Left forelimb (tissue), 1 donor: ENCODE measurements around the gene GRID2.
"Not testable (repeated sequence)": the region's sequence is repeated elsewhere in the genome, so short reads cannot be mapped to it uniquely, and the experiment has no call there.

Experiments used
- DNase-seq: peaks from one replicate; pipeline ENCODE4 v3.0.0-alpha.2; 2018; ENCODE audit warnings: low spot score

The GRID2 gene

DNA sequence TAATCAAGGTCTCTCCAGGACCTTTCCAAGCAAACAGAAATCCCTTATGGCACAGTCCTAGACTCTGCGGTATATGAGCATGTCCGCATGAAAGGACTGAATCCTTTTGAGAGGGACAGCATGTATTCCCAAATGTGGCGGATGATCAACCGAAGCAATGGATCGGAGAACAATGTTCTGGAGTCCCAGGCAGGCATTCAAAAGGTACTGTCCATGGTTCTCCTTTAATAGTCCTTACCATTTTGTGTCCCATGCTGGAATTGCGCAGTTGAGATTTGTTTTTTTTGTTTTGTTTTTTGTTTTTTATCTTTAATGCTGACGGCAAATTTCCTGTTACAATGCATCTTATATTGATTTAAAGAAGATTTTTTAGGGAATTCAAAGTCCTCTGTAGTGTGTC is 1211.4 kb downstream of the GRID2 start:
- DNase-seq = no peak

DNA sequence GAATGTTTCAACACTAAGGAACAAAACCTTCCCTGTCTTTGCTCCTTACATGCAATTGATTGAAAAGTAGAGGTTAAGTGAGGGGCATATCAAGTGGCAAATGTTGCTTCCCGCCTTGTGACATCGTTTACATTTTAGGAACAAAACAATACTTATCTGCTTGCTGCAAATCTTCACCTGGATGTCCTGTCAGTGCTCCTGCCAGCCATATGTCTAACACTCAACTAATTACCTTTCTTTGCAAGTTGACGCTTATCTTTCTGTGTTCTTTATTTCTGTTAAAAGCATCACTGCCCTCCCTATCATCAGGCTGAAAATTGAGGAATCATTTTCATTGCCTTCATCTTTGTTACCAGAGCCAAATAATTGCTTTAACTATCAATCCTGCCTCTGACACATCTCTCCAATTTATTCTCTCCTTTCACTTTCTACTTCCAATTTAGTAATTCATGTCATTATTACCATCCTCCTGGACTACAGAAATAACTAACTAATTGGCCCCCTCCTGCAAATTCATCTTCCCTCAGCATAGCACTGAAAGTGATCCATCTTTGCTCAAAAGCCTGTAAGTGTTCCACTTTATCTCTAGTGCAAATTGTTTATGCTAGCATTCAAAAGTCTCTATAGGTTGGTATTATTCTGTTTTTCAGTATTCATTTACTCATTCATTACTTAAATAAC is 1226.1 kb downstream of the GRID2 start:
- no peak for DNase-seq

DNA sequence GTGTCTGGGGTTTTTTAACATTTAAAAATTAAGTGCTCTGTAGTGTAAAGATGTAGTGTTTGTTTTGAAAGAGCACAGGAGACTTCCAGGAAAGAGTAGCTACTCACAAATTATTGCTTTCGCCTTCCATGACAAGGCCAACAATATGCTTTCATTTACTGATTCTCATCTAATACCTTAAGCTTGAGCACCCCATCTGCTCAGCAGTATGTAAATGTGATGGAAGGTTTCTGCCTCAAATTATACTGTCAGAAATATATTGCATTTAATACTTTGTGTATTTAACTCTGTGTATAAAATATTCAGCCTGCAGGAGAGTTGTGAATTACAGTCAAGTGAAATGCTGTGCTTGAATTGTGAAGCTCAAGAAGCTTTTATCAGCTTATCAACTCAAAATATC is 1228.5 kb downstream of the GRID2 start:
- no peak for DNase-seq

DNA sequence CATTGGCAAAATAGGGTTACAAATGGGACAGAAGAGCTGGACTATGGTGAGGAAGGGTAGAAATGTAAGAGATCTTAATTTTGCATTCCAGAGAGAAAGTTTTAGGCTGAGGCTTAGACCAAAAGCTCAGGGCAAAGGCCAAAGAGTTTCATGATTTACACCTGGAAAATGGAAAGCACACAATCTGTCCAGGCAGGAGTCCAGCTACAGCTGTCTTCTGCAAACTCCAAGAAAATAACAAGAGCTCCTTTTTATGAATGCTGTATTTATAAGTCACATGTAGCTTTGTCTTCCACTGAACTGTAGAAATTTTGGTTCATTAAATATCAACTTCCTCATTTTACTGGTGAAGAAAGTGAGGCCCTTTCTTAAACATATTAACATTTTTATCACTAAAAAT is 1236.8 kb downstream of the GRID2 start:
- DNase-seq = no peak

DNA sequence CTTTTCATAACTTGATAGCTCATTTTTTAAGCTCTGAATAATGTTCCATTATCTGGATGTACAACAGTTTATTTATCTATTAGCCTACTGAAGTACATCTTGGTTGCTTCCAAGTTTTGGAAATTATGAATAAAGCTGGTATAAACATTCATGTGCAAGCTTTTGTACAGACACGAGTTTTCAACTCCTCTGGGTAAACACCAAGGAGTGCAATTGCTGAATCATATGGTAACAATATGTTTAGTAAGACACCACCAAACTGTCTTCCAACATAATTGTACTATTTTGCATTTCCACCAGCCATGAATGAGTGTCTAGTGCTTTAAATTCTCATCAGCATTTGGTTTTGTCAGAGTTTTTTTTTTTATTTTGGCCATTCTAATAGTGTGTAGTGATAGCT is 1258.1 kb downstream of the GRID2 start:
- DNase-seq = no peak

DNA sequence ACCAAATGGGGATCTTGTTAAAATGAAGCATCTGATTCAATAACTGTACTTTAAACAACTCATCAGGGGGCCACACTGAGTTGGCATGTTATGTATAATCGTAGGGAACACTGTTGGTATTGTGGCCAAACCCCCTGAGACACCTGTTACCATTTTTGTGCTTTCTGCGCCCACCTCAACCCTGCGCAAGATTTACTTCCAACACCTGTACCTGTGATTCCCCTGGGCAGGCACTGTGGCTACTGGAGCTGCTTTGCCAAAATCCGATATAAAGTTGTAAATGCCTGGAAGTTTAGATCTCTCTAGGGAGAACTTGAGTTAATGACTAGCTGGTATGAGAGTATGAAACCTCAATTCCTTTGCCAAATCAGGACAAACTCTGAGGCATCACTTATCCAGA is 1265.0 kb downstream of the GRID2 start:
- no peak for DNase-seq

DNA sequence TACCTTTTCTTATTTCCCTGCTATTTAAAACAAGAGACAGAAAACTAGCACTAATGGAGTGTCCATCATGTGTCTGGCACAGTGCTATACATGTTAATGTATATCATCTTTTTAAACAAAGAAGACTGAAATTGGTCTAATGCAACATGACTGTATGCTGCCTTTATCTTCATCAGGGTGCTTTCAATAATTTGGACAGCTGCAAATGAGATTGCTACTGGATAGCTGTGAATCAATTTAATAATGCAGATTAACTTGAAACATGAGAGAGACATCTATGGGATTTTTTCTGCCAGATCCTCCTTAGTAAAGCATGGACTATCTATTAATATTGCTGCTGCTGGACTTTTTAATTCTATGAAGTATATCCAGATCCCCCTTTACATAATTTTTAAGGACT is 1269.5 kb downstream of the GRID2 start:
- no peak for DNase-seq

DNA sequence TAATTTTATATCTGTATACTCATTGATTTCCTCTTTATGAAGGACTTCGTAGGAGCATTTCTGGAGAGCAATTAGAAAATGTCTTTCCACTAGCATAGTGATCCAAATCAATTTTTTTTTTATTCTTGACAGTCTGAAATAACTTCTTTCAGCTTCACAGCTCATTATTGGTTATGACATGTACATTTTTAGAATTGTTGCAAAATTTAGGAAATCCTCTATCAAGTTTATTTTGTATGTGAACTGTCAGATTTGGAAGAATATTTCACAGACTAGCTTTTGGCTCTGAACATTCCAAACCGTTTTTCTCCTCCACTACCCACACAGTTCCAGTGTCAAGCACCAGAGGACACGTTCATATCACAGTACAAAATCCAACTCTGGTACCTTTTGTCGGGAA is 1275.2 kb downstream of the GRID2 start:
- DNase-seq = no peak

DNA sequence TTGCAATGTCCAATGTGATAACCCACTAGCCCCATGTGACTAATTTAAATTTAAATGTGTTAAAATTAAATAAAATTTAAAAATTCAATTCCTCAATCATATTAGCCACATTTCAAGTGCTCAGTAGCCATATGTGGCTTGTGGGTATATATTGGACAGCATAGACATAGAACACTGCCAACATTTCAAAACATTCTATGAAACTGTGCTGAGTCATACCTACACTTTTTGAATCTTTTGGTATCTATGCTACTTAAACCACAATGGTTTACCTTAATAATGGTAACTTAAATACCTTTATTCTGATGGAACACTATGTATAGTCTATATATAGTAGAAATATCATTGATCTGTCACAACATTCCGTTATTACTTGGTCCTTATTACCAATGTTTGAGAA is 1301.4 kb downstream of the GRID2 start:
- no peak for DNase-seq

DNA sequence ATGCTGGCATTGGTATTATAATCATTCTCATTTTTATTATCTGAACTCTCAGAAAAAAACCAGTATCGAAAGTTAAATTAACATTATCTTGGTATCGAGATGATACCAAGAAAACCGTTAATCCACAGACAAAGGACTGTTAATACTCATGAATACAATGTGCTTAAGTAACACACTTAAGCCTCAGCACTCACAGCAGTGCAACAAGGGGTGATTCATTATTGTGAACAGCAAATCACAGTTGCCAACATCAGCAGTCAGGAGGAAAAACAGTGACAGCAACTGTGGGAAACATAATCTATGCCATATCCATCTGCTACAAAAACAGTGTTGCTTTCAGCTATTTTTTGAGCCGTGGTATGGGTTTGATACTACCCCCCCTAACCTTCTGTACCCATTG is 1313.8 kb downstream of the GRID2 start:
- DNase-seq = no peak

DNA sequence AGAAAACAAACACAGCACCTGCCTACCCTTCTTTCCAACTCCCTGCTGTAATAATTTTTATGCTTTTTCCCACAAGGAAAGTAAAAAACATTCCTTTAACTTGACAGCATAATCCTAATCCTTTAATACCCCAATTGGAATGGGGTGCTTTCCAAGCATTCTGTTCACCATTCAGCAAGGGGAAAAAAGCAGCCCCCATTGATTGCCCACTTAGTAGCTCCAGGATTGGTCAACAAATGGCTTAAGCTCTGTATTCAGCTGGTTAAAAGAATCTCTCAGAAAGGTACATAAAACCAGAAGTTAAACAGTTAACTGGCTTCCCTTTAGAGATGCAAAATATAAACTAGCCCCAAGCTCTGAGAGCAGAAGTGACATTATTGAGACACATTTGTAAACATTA is 1330.0 kb downstream of the GRID2 start:
- no peak for DNase-seq

DNA sequence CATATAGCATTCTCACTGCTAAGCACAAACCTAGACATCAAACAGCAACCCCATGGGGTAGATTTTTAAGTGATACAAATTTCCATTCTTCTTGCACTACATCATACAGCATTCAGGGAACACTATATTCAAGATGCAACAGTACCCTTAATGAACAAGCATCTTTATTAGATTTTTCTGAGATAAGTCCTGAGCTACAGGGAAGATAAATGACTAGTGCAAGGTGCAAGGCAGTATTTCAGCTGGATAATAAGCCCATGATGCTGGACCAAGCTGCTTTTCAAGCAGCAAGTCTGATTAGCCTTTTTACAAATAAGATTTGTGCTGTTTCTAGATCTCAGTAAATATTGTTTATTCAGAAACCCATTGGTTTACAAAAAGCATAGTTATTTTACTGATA is 1332.2 kb downstream of the GRID2 start:
- DNase-seq = no peak

DNA sequence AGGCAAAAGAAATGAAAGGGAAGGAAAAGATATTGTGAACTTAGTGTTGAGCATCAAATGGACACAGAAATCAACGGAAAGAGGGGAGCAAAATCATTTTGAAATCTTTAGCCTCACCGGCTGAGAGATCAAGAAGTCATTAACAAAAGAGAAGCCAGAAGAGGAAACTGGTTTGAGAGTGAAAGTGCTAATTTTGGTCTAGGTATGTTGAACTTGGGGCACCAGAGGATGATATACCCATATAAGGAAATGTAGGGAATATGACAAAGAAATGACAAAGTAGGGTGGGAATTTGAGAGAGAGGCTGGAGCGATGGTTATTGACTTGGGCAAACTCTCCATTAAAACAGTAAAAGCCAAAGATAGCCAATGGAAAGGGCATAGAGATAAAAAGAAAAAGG is 1341.4 kb downstream of the GRID2 start:
- DNase-seq = no peak

DNA sequence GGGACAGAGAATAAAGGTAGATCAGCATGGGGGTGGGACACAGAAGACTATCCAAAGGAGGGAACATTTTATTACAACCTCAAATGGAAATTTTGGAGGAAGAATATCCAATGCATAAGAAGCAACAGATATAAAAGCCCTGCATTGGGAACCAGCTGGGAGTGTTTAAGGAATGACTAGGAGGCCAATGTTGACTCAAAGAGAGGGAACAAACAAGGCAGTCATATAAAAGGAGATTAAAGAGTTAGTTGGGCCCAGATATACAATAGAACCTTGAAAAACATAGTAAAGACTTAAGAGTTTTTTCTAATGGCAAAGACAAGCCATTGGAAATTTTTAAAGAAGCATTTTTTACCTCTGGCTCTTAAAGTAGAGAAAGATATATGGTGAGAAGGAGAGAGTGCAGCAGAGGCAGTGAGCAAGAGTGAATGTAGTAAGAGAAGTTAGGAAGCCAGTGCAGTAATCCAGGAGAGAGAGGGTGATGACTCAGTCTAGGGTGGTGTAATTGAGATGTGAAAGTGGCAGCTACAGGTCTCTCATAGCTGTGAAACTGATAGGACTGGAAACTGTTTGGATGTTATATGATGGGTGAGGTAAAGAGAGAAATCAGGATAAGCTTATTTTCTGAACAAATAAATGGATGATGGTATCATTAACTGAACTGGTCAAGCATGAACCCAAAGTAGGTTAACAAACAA is 1342.6 kb downstream of the GRID2 start:
- no peak for DNase-seq

DNA sequence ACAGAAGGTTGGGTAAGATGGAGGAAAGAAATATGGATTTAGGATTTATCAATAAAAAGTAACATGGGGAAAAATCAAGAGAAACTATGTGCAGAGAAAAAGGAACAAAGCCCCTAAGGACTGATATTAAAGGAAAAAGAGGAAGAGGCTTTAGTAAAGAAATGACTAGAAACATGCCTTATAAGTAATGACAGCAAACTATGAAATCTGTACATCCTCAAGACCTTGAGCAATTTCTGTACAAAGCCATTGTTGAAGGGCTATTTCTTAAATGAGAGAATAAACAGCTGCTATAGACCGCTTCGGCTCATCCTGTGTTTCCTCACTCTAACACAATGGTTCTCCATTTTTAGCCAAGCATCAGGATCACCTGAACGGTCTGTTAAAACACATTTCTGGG is 1344.5 kb downstream of the GRID2 start:
- no peak for DNase-seq

DNA sequence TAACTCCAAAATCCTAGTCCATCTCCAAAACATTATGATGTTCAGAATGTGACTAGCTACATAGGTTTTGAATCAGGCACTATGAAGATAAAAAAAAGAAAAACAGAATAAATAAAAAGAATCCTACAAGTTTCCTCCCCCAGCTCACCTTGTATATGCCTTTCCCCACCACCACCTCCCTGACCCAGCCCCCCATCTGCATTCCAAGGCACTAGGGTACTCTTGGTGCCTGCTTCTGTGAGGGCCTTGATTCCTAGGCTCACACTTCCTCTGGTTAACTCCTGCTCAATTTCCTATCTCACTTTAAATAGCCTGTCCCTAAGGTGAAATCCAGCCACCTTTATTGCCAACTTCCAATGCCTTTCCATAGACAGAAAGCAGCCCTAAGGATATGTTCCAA is 1346.1 kb downstream of the GRID2 start:
- DNase-seq = no peak

DNA sequence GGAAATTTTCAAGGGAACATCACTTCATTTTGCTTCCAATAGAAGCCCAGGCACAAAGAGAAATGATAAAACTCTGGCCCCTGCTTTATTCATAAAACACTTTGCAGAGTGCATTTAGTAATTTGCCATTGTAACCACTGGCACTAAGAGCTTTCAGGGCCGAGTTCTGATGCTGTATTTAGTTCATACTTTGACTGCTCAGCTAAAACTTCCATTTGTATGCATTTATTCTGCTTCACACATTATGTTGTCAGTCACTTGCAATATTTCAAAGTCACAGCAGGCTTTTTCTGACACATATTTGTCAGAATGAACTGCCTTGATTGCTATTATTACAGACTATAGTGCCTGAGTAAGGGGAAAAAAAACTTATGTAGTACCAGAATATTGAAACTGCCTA is 1350.4 kb downstream of the GRID2 start:
- no peak for DNase-seq

DNA sequence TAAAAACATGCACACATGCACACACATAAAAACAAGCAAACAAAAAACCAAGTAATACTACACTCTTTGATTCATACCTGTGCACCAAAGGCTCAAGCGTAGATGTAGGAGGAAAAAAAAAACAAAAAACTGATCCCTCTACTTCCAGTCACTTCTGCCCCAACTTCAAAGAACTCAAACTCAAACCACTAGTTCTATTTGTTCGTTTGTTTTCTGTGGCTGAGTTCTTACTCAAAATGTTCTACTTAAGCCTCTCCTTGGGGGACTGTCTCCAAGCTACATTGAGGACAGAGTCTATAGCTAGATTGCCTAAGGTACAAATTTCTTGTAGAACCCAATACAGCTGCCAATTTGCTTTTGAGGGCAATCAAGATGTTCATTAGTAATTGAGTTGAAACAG is 1353.8 kb downstream of the GRID2 start:
- DNase-seq = no peak

DNA sequence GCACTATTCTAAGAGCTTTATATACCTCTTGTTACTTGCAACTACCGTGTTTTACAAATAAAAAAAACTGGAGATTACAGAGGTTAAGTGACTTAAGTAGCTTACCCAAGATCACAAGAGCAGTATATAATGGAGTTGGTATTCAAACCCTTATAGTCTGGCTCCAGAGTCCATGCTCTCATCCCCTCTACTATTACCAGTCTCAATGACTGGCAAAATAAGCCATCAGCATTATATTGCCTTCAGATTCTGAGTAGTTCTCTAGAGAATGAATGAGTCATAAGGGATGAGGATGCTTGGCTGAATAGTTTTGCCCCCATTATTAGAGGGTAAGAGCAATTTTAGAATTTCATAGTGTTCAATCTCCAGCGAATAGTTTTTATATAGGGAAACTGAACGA is 1354.7 kb downstream of the GRID2 start:
- no peak for DNase-seq

DNA sequence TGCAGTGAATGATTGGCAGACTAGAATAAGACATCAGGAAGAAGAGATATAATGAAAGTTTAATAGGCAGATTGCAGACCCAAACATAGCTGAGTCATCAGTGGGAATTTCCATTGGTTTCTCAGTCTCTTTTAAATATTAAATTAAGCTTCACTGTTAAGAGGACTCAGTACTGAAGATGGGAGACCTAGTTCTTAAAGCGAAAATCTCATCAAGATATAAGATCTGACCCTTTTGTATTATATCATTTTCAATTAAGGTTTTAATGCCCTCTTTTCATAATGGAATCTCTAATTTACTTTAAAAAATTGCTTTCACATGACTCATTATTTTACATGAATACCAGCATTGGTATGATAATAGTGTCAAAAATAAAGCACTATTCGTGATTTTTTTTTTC is 1355.9 kb downstream of the GRID2 start:
- DNase-seq = no peak

DNA sequence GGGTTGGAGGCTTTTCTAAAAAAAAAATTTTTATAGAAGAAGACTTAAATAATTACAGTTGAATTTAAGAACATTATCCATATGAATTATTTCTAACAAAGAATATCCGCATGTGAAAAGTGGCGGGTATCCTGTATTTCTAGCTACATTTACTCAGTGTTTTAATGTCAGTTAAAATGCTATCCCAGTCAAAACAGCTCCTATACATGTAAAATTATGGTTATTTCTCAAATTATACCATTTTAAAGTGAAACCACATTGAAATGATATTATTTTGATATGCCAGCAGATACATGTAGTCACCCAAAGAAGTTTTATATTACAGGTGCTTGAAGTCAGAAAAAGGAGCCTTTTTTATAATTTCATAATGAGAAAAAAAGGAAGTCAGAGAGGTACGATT is 1356.3 kb downstream of the GRID2 start:
- DNase-seq = no peak

DNA sequence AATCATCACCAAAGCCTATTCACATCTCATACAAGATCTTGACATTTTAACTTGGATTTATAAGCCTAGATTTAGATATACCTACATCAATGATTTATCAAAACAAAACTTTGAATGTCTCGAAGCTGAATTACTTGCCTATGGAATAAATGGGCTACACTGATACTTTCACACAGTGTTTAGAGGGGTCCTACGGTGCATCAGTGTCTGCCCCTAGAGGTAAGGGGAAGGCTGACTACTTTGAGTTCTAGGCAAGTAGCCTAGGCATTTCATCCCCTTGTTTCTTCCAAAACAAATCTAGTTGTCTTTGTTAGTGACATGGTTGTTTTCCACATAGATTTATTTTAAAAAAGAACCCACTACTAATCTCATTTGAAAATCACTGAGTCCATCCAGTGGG is 1366.7 kb downstream of the GRID2 start:
- DNase-seq = no peak

DNA sequence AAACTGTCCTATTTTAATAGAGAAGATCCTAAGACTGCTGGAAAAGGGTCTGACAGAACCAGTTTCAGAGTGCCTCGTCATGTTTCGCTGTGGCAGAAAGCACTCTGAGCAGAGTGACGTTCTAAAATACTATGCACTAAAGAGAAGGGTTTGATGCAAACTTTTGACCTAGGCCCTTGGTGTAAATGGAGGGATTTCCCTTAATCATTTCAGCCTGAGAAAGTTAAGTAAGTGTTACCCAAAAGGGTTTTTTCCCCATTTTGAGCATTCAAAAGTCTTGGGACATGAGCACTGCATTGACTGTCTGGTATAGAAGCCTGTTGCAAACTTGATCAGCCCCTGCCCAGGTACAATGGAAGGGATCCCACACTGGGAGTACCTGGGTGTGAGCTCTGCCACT is 1367.3 kb downstream of the GRID2 start:
- no peak for DNase-seq

DNA sequence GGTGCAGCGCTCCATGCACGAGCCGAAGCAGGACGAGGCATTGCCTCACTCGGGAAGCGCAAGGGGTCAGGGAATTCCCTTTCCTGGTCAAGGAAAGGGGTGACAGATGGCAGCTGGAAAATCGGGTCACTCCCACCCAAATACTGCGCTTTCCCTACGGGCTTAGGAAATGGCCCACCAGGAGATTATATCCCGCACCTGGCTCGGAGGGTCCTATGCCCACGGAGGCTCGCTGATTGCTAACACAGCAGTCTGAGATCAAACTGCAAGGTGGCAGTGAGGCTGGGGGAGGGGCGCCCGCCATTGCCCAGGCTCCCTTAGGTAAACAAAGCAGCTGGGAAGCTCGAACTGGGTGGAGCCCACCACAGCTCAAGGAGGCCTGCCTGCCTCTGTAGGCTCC is 1373.2 kb downstream of the GRID2 start:
- DNase-seq = not testable (repeated sequence)
